Liver (tissue), 9 donors: ENCODE data around the gene SRSF4. TPM values are rescaled to one million over a fixed set of nuclear protein-coding genes. Genes with fewer than 3 reads are reported as not detected.
"Not testable (repeated sequence)": the region's sequence is repeated elsewhere in the genome, so short reads cannot be mapped to it uniquely, and the experiment has no call there.

ENCODE experiments used
- DNase-seq: peaks from one replicate; pipeline ENCODE4 v3.0.0-alpha.2; 2017; ENCODE audit warnings: low spot score
- H3K27ac ChIP-seq, 2 donors: one replicate each; pipeline ENCODE4 v1.7.0; 2013; ENCODE audit warnings: inconsistent platforms in 2 of 2, low read length in 2 of 2, control low read depth in 1 of 2, low read depth in 1 of 2, mild to moderate bottlenecking in 1 of 2
- H3K27me3 ChIP-seq, 4 donors: one replicate each; pipeline versions ENCODE4 v1.6.1 to v1.7.0; 2013; ENCODE audit warnings: low read length in 3 of 4, inconsistent platforms in 1 of 4, mild to moderate bottlenecking in 1 of 4, moderate library complexity in 1 of 4; ENCODE audit not compliant: control insufficient read depth in 4 of 4, insufficient read depth in 4 of 4
- H3K36me3 ChIP-seq, 4 donors: one replicate each; pipeline versions ENCODE4 v1.6.1 to v1.7.0; 2013; ENCODE audit warnings: low read length in 3 of 4, mild to moderate bottlenecking in 3 of 4, low read depth in 1 of 4, moderate library complexity in 1 of 4; ENCODE audit not compliant: control insufficient read depth in 4 of 4, insufficient read depth in 3 of 4
- H3K4me1 ChIP-seq, 4 donors: one replicate each; pipeline versions ENCODE4 v1.6.1 to v1.7.0; 2013; ENCODE audit warnings: low read length in 3 of 4, mild to moderate bottlenecking in 3 of 4, moderate library complexity in 1 of 4; ENCODE audit not compliant: control insufficient read depth in 4 of 4, insufficient read depth in 4 of 4
- H3K4me3 ChIP-seq, 3 donors: one replicate each; pipeline versions ENCODE4 v1.6.1 to v1.7.0; 2013; ENCODE audit warnings: low read length in 3 of 3, control low read depth in 1 of 3, low read depth in 1 of 3, mild to moderate bottlenecking in 1 of 3
- H3K9ac ChIP-seq, 2 donors: one replicate each; pipeline ENCODE4 v1.7.0; 2013; ENCODE audit warnings: low read length in 2 of 2, mild to moderate bottlenecking in 2 of 2, moderate library complexity in 2 of 2, control low read depth in 1 of 2, low read depth in 1 of 2
- H3K9me3 ChIP-seq, 4 donors: one replicate each; pipeline versions ENCODE4 v1.6.1 to v1.7.0; 2013; ENCODE audit warnings: low read length in 3 of 4; ENCODE audit not compliant: control insufficient read depth in 4 of 4
- CTCF ChIP-seq: fragments of 150-350 bp; IDR thresholded peaks from 2 replicates; pipeline ENCODE4 v1.5.1; 2017; ENCODE audit warnings: improper control_type of control experiment, low read depth, low read length; ENCODE audit not compliant: missing input control
- EGR1 ChIP-seq, 2 donors: IDR thresholded peaks; 2 replicates each; pipeline ENCODE4 v1.6.1; 2016 to 2018; ENCODE audit warnings: antibody characterized with exemption in 2 of 2, low read depth in 2 of 2
- FOXA1 ChIP-seq: IDR thresholded peaks from 2 replicates; pipeline ENCODE4 v1.6.1; 2016; ENCODE audit warnings: antibody characterized with exemption
- FOXA2 ChIP-seq: IDR thresholded peaks from 2 replicates; pipeline ENCODE4 v1.6.1; 2016; ENCODE audit warnings: antibody characterized with exemption
- GABPA ChIP-seq, 2 donors: IDR thresholded peaks in 1 of 2; conservative IDR thresholded peaks in 1 of 2; 2 replicates each; pipeline ENCODE4 v1.6.1; 2016; ENCODE audit warnings: antibody characterized with exemption in 2 of 2, mild to moderate bottlenecking in 1 of 2, moderate library complexity in 1 of 2
- HNF4A ChIP-seq, 2 donors: conservative IDR thresholded peaks; 2 replicates each; pipeline ENCODE4 v1.6.1; 2016; ENCODE audit warnings: antibody characterized with exemption in 2 of 2, mild to moderate bottlenecking in 2 of 2
- JUND ChIP-seq, 2 donors: IDR thresholded peaks; 2 replicates each; pipeline ENCODE4 v1.6.1; 2016; ENCODE audit warnings: antibody characterized with exemption in 2 of 2
- MAX ChIP-seq: IDR thresholded peaks from 2 replicates; pipeline ENCODE4 v1.6.1; 2016; ENCODE audit warnings: antibody characterized with exemption
- NR2F2 ChIP-seq: IDR thresholded peaks from 2 replicates; pipeline ENCODE4 v1.6.1; 2016; ENCODE audit warnings: antibody characterized with exemption
- RAD21 ChIP-seq, 2 donors: IDR thresholded peaks; 2 replicates each; pipeline ENCODE4 v1.6.1; 2016; ENCODE audit warnings: antibody characterized with exemption in 2 of 2, mild to moderate bottlenecking in 2 of 2
- REST ChIP-seq: IDR thresholded peaks from 2 replicates; pipeline ENCODE4 v1.6.1; 2016; ENCODE audit warnings: antibody characterized with exemption, mild to moderate bottlenecking
- RXRA ChIP-seq, 2 donors: IDR thresholded peaks; 2 replicates each; pipeline ENCODE4 v1.6.1; 2017 to 2018; ENCODE audit warnings: antibody characterized with exemption in 2 of 2, mild to moderate bottlenecking in 1 of 2
- TAF1 ChIP-seq: conservative IDR thresholded peaks from 2 replicates; pipeline ENCODE4 v1.6.1; 2016; ENCODE audit warnings: antibody characterized with exemption, mild to moderate bottlenecking
- YY1 ChIP-seq: IDR thresholded peaks from 2 replicates; pipeline ENCODE4 v1.6.1; 2016; ENCODE audit warnings: antibody characterized with exemption, mild to moderate bottlenecking
- WGBS: extraction: QIAGEN DNeasy Blood & Tissue Kit; methylation state at CpG from one replicate; pipeline ENCODE4 v1.1.7; 2013; 5-methylcytosine and 5-hydroxymethylcytosine counted together
- polyA plus RNA-seq, 2 donors: library from polyadenylated mRNA; stranded (reverse) in 1 of 2; unstranded in 1 of 2; fragments of 200-250 nt in 1 of 2; fragments of >200 nt in 1 of 2; fragmentation: Nextera tagmentation in 1 of 2; extraction: Ambion mirVana in 1 of 2; gene quantifications; one replicate each; pipeline versions ENCODE4 v1.2.1 to v1.2.3, GENCODE V29; 2013 to 2015
- total RNA-seq, 2 donors: library from RNA; depleted of rRNA; stranded (reverse); fragments of >200 nt; gene quantifications; one replicate each; pipeline ENCODE4 v1.2.3, GENCODE V29; 2014
- TF ChIP-seq, protein P1 (sequence below): IDR thresholded peaks from 2 replicates; pipeline ENCODE4 v1.6.1; 2016; ENCODE audit warnings: antibody characterized with exemption
- TF ChIP-seq, protein P2 (sequence below): IDR thresholded peaks from 2 replicates; pipeline ENCODE4 v1.6.1; 2016; ENCODE audit warnings: antibody characterized with exemption
- donor health status: healthy.
- donor health status: healthy.
- donor health status: healthy.
- donor health status: healthy.
- donor health status: healthy.

SRSF4 gene
- total and polyA plus RNA-seq, 4 donors = 24.0 to 45.8 (median 30.2) TPM

GRCh38 chr1:29222686-29223085 lies 41.0 kb upstream of the SRSF4 start (continued):
- TF ChIP-seq CTCF = no peak
- TF ChIP-seq, protein P1, sequence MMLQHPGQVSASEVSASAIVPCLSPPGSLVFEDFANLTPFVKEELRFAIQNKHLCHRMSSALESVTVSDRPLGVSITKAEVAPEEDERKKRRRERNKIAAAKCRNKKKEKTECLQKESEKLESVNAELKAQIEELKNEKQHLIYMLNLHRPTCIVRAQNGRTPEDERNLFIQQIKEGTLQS = no peak

GRCh38 chr1:29222260-29222659 lies 40.6 kb upstream of the SRSF4 start:
- H3K4me3 ChIP-seq, H3K9ac ChIP-seq, H3K27me3 ChIP-seq, H3K27ac ChIP-seq, H3K9me3 ChIP-seq, H3K36me3 ChIP-seq, H3K4me1 ChIP-seq, DNase-seq: not testable (repeated sequence)
- 95% methylated on average over 6 of the region's 6 CpGs for WGBS

DNA sequence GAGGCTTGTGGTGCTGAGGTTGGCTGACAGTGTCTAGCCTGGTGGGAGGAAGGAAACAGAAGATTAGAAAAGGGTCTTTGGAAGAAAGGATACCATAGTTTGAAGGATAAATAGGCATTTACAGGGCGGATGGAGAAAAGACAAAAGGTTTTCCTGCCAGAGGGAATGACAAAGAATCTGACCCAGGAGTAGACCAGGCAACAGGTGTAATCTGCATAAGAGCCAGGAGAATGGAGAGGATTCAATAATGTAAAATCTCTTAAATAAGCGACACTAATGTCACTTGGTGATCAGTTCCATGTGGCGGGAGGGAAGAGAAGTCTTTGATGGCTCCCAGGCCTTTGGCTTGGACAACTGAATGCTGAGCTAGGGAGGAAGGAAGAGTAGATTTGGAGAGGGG lies 39.6 kb upstream of the SRSF4 start:
- Histone ChIP-seq H3K27ac (no peak overlapping the region), H3K9ac (no peak overlapping the region), H3K9me3 (no peaks in the 10 kb centered on the region), H3K4me1 (no peaks in the 10 kb centered on the region), H3K4me3 (no peak overlapping the region), H3K27me3 (no peaks in the 10 kb centered on the region), H3K36me3 (peaks cover 0 to 9% (median 4%) of the 10 kb centered on the region in 4 donors)
- TF ChIP-seq, protein P1 = no peak
- TF ChIP-seq RXRA (IDR thresholded peaks at IDR 0.05) = no peak
- TF ChIP-seq NR2F2 = no peak
- TF ChIP-seq RAD21 (IDR thresholded peaks at IDR 0.05) = no peak
- TF ChIP-seq, protein P2, sequence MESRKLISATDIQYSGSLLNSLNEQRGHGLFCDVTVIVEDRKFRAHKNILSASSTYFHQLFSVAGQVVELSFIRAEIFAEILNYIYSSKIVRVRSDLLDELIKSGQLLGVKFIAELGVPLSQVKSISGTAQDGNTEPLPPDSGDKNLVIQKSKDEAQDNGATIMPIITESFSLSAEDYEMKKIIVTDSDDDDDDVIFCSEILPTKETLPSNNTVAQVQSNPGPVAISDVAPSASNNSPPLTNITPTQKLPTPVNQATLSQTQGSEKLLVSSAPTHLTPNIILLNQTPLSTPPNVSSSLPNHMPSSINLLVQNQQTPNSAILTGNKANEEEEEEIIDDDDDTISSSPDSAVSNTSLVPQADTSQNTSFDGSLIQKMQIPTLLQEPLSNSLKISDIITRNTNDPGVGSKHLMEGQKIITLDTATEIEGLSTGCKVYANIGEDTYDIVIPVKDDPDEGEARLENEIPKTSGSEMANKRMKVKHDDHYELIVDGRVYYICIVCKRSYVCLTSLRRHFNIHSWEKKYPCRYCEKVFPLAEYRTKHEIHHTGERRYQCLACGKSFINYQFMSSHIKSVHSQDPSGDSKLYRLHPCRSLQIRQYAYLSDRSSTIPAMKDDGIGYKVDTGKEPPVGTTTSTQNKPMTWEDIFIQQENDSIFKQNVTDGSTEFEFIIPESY = no peak
- WGBS = 97% methylated on average over 3 of the region's 3 CpGs
- DNase-seq = no peak

DNA sequence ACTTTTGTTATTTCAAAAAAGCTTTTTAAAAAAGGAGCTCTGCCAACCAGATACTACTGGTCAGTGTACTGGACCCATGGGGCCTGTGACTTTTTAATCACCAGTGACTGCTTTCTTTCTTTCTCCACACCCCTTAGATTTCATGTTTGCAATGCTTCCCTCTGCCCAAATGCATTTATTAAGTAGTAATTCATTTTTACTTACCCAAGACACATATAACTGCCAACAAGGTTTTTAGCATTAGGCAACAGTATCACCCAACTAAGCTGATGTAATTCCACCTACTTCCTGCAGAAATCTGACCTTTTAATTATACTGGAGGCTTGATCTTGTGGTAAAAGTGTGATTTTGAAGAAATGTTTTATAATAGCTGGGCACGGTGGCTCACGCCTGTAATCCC lies 36.5 kb upstream of the SRSF4 start:
- peaks cover 0 to 28% (median 11%) of the 10 kb centered on the region in 4 donors for H3K36me3 ChIP-seq
- WGBS = 90% methylated on average over 2 of the region's 2 CpGs
- H3K27me3 ChIP-seq = no peaks in the 10 kb centered on the region
- no peak overlapping the region for H3K4me3 ChIP-seq
- no peaks in the 10 kb centered on the region for H3K4me1 ChIP-seq
- DNase-seq = no peak
- H3K9ac ChIP-seq = no peak overlapping the region
- H3K27ac ChIP-seq = no peak overlapping the region
- H3K9me3 ChIP-seq = no peaks in the 10 kb centered on the region
- no peak for TF ChIP-seq NR2F2
- no peak for TF ChIP-seq YY1
- TF ChIP-seq REST = no peak
- no peak for TF ChIP-seq TAF1
- TF ChIP-seq, protein P1 = no peak
- TF ChIP-seq GABPA (IDR thresholded peaks at IDR 0.05 in 1 of 2, conservative IDR thresholded peaks at IDR 0.05 in 1 of 2) = no peak
- no peak for TF ChIP-seq FOXA2
- TF ChIP-seq HNF4A (conservative IDR thresholded peaks at IDR 0.05) = no peak
- TF ChIP-seq RXRA (IDR thresholded peaks at IDR 0.05) = no peak
- TF ChIP-seq JUND (IDR thresholded peaks at IDR 0.05) = no peak
- TF ChIP-seq RAD21 (IDR thresholded peaks at IDR 0.05) = no peak
- TF ChIP-seq EGR1 (IDR thresholded peaks at IDR 0.05; ENCODE audit: low read depth in 2 of 2) = no peak
- TF ChIP-seq MAX = no peak
- TF ChIP-seq FOXA1 = no peak
